A549 (cell line): ENCODE measurements around the gene CCL19.

Source experiments
- BCL3 ChIP-seq: fragments of >200 bp; sonication (Bioruptor Twin); formaldehyde crosslinking; IDR thresholded peaks from 3 replicates; pipeline ENCODE4 v1.6.1; 2016
- CHD2 ChIP-seq: fragments of 150-350 bp; IDR thresholded peaks from 2 replicates; pipeline ENCODE4 v1.6.1; 2014; ENCODE audit warnings: low read length; ENCODE audit not compliant: partially characterized antibody
- EP300 ChIP-seq, 2 experiments: fragments of >200 bp; sonication (Bioruptor Twin); formaldehyde crosslinking; IDR thresholded peaks; 2 replicates in 1 of 2; 3 replicates in 1 of 2; pipeline ENCODE4 v1.6.1; 2016 to 2017
- HDAC2 ChIP-seq: fragments of 200-600 bp; sonication (generic); IDR thresholded peaks from 2 replicates; pipeline ENCODE4 v1.6.1; 2016
- MYC ChIP-seq: IDR thresholded peaks from 2 replicates; pipeline ENCODE4 v1.6.1; 2012; ENCODE audit warnings: mild to moderate bottlenecking, inconsistent platforms, low read length, improper control_type of control experiment, borderline replicate concordance
- POLR2A ChIP-seq: IDR thresholded peaks from 2 replicates; pipeline ENCODE4 v1.6.1; 2012; ENCODE audit warnings: mild to moderate bottlenecking, low read length
- SREBF2 ChIP-seq: fragments of 450-650 bp; IDR thresholded peaks from 2 replicates; pipeline ENCODE4 v1.6.1; 2014; ENCODE audit warnings: mild to moderate bottlenecking, moderate library complexity
- TF ChIP-seq, protein P1 (sequence below): fragments of >200 bp; sonication (Bioruptor Twin); formaldehyde crosslinking; IDR thresholded peaks from 3 replicates; pipeline ENCODE4 v1.5.1; 2016
- TF ChIP-seq, protein P2 (sequence below): IDR thresholded peaks from 2 replicates; pipeline ENCODE4 v1.6.1; 2012

- no peak for TF ChIP-seq CHD2
- TF ChIP-seq, protein P1, sequence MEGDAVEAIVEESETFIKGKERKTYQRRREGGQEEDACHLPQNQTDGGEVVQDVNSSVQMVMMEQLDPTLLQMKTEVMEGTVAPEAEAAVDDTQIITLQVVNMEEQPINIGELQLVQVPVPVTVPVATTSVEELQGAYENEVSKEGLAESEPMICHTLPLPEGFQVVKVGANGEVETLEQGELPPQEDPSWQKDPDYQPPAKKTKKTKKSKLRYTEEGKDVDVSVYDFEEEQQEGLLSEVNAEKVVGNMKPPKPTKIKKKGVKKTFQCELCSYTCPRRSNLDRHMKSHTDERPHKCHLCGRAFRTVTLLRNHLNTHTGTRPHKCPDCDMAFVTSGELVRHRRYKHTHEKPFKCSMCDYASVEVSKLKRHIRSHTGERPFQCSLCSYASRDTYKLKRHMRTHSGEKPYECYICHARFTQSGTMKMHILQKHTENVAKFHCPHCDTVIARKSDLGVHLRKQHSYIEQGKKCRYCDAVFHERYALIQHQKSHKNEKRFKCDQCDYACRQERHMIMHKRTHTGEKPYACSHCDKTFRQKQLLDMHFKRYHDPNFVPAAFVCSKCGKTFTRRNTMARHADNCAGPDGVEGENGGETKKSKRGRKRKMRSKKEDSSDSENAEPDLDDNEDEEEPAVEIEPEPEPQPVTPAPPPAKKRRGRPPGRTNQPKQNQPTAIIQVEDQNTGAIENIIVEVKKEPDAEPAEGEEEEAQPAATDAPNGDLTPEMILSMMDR: no peak
- no peak for TF ChIP-seq POLR2A
- TF ChIP-seq EP300 (IDR thresholded peaks at IDR 0.05): no peak
- TF ChIP-seq, protein P2, sequence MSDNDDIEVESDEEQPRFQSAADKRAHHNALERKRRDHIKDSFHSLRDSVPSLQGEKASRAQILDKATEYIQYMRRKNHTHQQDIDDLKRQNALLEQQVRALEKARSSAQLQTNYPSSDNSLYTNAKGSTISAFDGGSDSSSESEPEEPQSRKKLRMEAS: no peak
- TF ChIP-seq HDAC2: no peak
- TF ChIP-seq SREBF2: no peak
- no peak for TF ChIP-seq BCL3
- TF ChIP-seq MYC: no peak
Observed at GRCh38 chr9:34734720-34735119, 43.6 kb upstream of the CCL19 start.
